DND-41 (cell line): ENCODE data around the gene LOXL3.

Experiments
- EZH2 ChIP-seq: IDR thresholded peaks from 3 replicates; pipeline ENCODE4 v1.6.1; 2012; ENCODE audit warnings: borderline replicate concordance, low read depth, mild to moderate bottlenecking, moderate library complexity, low read length, inconsistent platforms; ENCODE audit not compliant: severe bottlenecking
- TF ChIP-seq, protein P1 (sequence below): IDR thresholded peaks from 2 replicates; pipeline ENCODE4 v1.5.1; 2012; ENCODE audit warnings: borderline replicate concordance, low read length, moderate library complexity, mild to moderate bottlenecking; ENCODE audit not compliant: poor library complexity, severe bottlenecking; ENCODE audit errors: extremely low read depth

DNA sequence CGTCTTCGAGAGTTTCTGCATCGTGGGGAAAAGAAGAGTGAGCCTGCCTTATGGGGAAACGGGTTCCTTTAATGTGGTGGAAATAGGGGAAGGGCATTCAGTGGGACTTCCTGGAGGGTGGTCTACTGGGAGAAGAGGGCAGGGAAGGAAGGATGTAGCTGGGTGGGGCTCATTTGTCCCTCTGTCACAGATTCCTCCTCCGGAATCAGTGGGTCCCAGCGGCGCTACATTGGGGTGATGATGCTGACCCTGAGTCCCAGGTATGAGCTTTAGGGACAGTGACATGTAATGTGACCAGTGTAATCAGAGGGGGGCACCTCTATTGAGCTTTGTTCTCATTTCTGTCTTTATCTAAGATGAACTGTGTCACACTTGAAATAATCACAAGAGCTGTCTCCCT lies 22.1 kb downstream of the LOXL3 start:
- TF ChIP-seq, protein P1, sequence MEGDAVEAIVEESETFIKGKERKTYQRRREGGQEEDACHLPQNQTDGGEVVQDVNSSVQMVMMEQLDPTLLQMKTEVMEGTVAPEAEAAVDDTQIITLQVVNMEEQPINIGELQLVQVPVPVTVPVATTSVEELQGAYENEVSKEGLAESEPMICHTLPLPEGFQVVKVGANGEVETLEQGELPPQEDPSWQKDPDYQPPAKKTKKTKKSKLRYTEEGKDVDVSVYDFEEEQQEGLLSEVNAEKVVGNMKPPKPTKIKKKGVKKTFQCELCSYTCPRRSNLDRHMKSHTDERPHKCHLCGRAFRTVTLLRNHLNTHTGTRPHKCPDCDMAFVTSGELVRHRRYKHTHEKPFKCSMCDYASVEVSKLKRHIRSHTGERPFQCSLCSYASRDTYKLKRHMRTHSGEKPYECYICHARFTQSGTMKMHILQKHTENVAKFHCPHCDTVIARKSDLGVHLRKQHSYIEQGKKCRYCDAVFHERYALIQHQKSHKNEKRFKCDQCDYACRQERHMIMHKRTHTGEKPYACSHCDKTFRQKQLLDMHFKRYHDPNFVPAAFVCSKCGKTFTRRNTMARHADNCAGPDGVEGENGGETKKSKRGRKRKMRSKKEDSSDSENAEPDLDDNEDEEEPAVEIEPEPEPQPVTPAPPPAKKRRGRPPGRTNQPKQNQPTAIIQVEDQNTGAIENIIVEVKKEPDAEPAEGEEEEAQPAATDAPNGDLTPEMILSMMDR = no peak
- no peak for TF ChIP-seq EZH2
